NCI-H748 (cell line): ENCODE measurements around the gene KCNA1.
A peak's percentile ranks its signal among the peaks of the same experiment; 100 is the strongest.
"Not testable (repeated sequence)": the region's sequence is repeated elsewhere in the genome, so short reads cannot be mapped to it uniquely, and the experiment has no call there.

Source experiments
- DNase-seq: peaks from one replicate; lab custom pipeline; 2025; ENCODE audit not compliant: unreplicated experiment; lab: John Stamatoyannopoulos, UW

Gene KCNA1

DNA sequence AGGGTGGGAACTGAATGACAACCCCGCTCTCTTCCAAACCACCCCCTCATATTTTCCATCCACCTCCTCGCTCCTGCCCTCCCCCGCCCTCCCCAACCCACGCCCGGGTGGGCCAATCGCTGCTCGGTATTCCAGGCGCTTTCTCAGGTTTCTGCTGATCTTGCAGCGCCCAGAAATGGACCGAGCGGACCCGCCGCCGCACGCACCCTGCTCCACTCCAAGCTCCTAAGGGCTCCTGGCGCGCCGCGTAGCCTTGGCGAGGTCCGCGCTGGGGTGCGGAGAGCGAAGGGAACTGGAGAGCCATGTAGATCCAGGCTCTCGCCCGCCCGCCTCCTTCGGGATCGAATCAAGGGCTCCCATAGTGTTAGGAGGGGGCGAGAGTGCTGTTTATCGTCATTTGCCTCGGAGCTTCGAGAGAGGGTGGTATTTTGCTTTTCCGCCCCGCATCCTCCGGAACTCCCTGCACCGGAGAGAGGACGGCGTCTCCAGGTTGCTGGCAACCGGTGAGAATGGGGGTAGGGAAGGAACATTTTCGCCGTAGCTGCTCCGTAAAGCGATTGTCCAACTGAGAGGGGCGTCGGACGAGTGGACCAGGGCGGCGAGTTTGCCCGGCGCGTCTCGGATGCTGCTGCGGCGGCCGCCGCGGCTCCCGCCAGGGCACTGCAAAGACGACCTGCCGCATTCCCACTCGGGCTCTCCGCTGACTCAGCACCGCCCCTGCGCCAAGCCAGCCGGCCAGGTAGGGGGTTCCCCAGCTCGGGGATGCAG lies at the start of gene KCNA1:
Gene KCNA1 (plus strand): TSS at position 172 of the 768 bp plus-strand sequence. CDS start 1,474 bp downstream, outside the sequence.
- DNase-seq = peak; percentile 83

DNA sequence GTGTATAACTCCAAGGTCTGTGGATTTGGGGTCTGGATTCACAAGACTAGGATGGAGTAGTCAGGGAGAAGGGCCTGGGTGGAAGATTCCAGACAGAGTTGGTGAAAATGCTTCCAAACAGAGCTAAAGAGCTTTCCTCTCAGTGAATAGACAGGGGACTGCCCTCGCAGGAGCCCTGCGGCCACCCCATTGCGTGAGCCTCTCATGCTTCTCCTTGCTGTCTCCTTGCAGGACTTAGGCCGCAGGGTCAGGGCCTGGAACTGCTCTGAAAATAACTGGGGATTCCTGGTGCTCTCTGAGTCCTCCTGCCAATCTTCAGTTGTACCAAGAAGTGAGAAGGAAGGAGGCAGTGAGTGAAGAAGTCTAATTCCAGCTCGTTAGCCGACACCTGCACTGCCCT lies 49.0 kb upstream of the KCNA1 start:
- no peak for DNase-seq

DNA sequence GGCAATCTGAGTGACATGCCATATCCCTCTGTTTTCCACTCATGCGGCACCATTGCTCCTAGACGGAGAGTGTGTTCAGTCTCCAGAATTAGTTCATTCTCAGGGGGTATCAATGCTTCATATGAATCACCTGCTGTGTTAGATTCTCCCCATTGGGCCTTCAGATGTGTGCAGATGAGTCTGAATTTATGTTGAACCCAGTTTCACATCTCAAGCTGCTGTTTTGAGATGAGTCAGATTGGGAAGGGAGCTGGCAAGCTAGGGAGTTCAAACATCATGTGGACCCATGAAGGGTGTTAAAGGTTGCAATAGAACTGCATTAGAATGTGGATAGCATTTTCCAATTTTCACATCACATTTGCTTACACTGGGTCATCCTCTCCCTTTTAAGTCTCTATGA lies 46.9 kb upstream of the KCNA1 start:
- DNase-seq = no peak

DNA sequence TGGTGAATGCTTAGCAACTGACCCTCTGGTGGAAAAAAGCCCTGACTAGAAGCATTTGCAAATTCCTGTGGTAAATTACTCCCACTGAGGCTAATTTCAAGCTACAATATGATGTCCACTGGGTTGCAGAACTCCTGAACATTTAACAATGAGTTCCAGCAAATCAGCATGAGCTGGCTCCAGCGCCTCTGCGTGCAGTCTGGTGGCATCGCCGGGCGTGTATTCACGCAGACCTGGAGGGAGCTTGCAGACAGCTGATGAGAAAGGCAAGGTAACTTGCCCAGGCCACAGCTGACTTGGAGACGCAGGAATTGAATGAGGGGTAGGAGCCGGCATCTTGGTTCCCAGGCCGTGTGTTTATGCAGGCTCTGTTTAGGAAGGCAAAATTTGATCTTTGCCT lies 45.1 kb upstream of the KCNA1 start:
- DNase-seq = no peak

DNA sequence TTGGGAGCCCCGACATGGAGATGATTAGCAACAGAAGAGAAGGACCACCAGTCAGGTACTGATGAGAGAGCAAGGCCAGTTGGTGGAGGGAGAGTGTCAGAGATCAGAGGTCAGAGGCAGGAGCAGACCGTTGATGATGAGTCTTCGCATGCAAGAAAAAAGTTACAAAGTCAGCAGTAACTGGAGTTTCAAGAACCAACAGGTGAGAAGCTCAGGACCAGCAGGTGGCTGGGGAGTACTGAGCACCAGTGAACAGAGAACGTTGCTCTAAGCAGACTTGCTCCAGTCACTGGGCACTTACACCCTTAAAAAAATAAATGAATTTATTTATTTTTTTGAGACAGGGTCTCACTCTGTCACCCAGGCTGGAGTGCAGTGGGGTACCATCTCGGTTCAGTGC lies 44.5 kb upstream of the KCNA1 start:
- DNase-seq = no peak

DNA sequence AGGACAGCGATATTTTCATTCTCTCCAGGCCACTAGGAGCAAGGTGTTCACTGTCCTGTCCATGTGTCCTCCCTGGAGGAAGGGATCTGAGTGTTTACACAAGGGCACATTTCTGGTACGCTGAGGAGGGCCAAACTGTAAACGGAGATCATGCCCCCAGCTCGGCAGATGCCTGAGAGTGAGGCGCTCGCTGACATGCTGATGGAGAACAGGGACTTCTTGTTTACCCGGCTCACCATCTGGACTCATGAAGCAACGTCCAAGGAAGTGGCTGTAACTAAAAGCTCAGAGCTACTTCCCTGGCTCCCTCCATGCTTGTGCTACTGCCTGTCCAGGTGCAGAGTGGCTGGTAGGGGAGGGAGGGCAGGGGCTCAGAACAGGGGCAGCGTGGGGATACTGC lies 43.4 kb upstream of the KCNA1 start:
- no peak for DNase-seq

DNA sequence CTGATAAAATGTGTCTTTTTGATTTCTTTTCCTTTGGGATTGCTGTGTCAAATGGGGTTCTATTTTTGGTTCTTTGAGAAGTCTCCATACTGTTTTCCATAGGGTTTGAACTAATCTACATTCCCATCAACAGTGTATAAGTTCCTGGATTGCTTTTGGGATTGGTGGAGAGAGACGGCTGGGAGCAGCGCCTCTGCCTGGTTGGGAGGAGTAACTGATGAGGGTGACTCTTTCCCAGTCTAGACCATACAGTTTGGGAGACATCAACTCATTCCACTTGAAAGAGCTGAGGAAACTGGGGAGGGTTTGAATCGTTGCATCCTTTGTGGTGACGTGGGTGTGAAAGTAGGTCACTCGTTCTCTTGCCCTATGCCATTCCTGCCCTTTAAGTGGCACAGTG lies 42.3 kb upstream of the KCNA1 start:
- no peak for DNase-seq

DNA sequence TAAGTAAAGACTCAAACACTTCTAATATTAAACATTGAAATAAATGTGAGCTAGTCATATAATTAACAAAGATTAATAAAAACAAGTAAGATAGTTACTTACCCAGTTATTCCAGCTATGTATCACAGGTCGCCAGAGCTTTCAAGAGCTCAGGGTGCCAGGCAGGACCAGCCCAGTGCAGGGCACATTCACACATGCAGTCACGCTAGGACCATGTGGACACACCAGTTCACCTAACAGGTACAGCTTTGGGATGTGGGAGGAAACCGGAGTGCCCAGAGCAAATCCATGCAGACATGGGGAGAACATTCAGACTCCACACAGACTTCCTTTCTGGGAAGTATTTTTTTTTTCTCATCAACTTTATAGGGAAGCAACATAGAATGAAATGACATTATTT lies 39.3 kb upstream of the KCNA1 start:
- no peak for DNase-seq

DNA sequence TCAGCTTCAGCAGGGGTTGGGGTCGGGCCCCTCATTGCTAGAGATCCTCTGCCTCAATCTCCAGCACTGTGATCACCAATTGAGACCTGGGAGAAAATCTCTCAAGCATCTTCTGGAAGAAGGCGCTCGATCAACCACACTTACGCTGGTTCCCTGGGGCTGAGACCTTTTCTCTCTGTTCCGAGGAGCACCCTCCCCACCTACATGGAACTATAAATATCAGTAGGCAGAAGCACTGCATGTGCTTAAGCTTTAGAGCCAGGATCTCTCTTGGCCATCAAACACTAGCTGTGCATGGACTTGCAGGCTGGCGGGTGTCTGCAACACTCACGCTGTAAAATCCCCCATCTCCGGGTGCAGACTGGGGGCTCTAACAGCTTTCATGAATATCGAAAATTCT lies 38.2 kb upstream of the KCNA1 start:
- DNase-seq = no peak

DNA sequence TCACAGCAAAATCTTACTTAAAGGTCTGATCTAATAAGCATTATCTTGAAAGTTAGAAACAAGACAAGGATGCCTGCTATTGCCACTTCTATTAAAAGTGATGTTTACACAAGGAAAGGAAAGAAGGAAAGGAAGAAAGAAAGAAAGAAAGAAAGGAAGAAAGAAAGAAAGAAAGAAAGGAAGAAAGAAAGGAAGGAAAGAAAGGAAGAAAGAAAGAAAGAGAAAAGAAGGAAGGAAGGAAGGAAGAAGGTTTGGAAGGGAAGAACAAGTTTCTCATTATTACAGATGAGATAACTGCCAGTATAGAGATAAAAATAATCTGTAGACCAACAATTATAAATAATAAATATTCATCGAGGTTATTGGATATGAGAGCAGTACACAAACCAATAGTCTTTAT lies 35.8 kb upstream of the KCNA1 start:
- no peak for DNase-seq

DNA sequence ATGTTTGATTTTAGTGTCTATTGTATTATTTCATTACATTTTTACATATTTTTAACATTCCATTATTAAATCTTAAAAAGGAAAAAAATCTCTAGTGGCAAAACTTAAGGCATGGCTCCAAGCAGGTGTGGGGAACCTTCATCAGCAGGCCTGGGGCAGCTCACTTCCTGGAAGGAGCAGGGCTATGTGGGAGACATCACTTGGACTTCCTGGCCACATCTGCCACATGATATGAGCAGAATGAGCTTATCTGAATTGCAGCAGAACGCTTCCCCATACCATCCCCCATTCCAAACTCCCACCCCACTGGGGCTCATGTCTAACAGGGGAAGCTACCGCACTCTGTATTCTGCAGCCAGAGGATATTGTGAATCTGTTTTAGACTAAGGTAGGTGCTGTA lies 35.0 kb upstream of the KCNA1 start:
- DNase-seq = no peak

DNA sequence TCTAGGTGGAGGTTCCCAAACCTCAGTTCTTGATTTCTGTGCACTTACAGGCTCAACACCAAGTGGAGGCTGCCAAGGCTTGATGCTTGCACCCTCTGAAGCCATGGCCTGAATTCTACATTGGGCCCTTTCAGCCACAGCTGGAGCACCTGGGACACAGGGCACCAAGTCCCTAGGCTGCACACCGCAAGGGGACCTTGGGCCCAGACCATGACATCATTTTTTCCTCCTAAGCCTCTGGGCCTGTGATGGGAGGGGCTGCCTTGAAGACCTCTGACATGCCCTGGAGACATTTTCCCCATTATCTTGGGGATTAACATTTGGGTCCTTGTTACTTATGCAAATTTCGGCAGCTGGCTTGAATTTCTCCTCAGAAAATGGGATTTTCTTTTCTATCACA lies 30.2 kb upstream of the KCNA1 start:
- DNase-seq = not testable (repeated sequence)

DNA sequence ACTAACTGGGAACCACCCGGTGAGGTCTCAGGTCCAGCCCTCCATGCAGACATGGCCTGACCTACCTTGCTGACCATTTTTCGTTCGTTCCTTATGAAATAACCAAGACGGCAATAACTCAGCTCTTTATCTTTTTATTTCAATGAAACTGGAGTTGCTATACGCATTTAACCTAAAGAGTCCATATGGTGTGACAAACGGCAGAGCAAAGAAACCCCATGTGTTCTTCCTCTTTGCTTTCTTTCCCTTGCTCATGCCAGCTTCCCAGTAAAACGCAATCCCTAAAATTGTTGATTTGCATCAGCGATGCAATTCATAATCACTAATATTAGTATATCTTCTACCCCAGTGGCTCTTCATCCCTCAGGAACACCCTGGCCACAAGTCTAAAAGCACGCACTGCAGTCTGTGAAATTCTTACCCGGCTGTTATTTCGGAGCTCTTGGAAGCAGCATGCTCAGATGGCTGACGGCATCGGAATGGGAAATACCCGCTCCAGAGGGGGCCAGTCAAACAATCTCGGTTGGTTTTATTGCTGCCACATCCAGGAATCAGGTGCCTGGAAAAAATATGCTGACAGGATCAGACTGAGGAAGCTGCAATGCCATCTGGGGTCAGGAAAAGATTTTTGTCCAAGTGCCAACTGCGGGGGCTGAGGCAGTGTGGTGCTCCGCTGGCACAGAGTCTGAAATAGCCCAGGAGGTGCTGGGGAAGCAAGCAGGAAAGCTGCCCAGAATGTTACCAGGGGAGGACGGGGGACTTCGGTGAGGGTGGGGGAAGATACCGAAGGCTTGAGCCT lies 28.2 kb upstream of the KCNA1 start:
- DNase-seq = no peak

DNA sequence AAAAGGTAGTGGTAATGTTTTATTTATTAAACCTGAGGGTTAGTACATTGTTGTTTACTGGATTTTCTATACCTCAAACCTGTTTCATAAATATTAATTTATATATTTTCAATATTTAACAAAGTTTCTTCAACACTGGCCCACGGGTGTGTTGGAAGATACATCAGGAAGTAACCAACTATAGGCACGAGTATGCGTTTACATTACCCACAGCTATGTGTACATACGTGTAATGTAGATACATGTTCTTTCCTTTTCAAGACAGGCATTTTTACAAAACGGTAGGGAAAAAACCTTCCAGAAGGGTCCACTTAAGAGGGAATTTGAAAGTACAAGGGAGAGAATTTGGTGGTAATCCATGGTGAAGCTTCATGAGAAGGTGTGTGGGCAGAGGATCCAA lies 17.8 kb upstream of the KCNA1 start:
- DNase-seq = no peak

DNA sequence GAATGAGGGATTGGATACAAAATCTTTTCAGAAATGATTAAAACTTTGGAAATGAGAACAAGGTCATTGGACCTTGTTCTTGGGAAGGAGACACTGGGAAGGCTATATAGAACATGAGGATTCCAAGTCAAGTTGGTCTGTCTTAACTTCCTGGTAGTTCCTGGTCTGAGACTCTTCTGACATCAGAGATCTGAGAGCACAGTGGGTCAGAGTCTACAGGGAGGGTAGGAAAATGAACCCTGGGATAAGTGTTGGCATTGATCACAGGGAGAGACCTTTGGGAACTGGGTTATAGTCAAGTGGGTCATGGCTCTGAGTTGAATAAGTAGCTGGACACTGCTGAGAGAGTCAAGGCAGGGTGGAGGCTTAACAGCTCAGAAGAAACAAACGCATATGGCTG lies 17.3 kb upstream of the KCNA1 start:
- DNase-seq = no peak

DNA sequence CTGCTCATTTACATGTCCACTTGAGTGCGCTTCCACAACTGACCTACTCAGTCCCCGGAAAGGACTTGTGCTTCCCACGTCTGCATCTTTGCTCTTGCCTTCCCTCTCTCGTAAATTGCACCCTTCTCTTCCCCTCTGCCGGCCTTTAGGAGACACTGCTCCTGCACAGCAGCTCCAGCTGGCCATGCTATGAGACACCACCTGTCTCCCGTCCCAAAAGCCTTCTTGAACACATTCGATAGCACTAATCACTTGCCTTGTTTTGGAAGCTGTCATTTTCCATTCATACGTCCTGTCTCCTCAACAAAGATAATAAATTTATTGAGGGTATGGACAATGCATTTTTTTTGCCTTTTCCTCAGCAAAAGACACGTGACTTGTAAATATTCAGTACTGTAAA lies 15.7 kb upstream of the KCNA1 start:
- no peak for DNase-seq

DNA sequence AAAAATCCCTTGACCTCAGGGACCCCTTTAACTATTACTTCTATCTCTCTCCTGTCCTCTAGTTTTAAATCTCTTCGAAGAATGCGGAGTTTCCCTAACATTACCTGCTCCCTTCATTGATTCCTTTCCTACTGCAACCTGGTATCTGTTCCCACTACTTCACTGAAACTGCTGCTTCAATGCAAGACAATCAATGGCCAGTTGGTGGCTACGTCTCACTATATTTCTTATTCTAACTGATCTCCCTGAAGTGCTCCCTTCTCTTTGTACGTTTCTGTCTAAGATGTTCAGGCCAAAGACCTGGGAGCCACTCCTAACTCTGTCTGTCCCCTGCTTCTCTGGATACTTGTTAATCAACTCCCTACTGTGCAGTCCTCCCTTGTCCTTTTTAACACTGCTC lies 10.3 kb upstream of the KCNA1 start:
- peak; percentile 23 for DNase-seq

DNA sequence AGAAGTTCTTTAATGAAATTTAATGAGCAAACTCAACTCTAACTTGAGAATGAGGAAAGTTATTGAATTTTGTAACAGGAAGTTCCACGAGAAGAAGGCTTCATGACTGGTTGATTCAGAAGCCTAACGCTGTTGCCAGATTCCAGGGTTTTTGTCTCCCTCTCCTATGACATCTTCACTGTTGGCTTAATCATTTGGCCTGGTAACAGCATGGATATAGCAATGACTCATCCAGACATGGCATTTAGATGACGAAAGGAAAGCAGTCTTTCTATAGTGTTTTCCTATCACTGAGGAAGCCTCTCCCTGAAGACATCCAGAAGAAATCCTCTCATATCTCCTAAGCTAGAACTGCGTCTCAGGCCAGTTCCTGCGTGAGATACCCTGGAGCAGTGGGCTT lies 9.4 kb upstream of the KCNA1 start:
- no peak for DNase-seq

DNA sequence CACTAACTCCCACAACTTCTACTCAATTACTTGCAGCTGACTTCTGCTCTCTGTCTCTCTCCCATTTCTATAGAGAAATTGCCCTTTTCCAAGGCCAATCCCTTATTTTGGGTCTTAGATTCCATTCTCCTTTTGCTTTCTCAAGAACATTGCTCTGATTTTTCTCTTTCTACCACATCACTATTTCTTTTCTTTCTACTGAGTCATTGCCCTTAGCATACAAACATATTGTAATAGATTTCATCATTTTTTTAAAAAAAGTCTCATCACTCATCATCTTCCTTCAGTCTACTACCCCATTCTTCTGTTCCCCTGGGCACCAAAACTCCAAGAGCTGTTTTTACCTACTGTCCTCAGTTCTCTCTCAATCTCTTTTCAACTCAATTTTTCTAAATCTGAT lies 4.4 kb upstream of the KCNA1 start:
- no peak for DNase-seq

DNA sequence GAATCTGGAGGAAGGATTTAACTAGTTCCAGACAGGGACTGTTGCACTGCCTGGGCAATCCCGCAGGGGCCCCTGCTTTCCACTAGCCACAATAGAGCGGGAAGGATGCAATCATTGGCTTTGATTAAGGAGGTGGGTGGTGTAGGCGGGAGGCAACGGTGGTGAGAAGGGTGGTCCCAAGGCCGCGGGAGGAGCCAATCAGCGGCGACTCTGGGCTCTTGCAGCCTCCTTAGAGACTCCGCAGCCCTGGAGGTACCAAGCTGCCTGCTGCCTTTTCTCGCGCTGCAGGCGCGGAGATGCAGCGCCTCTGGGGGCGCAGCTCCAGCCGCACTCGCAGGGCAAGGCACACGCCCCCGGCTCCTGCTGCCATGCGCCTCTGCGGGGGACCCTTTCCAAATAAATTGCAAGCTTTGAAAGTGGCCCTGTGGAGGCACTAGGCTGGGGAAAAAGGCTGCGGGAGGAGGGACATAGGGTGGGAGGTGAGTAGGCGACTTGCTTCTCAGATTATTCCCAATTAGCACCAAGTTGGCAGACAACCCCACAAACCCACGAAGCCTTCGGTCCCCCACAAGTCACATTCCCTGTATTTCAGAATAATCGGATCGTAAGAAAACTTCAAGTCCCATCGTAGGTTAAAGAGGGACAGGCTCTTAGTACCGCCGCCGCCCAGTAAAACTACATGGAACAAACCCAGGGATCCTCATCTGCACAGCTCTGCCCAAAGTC lies 858 bp upstream of the KCNA1 start:
- DNase-seq = peak; percentile 94

DNA sequence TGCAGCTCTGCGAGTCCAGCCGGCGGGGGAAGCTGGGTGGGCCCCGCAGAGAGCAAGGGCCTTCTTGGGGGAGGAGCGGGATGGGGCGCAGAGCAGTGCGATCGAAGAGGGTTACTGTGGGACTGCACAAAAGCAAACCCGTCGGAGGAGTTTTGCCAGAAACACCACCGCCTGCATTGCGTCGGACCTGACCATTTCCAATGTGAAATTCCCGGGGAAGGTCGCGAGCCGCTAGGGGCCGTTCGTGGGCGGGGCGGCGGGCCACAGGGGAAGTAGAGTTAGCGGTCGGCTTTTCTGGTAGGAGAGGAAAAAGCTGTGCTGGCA lies 333 bp upstream of the KCNA1 start:
- DNase-seq = no peak
